HCT116 (cell line): ENCODE measurements around the gene RPL38. TPM values are rescaled to one million over a fixed set of nuclear protein-coding genes. Genes with fewer than 3 reads are reported as not detected.

ENCODE experiments used
- ATAC-seq: fragments of 200-7000 bp; cut with Tn5 transposase; 2 replicates; pipeline ENCODE4 v1.9.1; 2020; ENCODE audit warnings: mild to moderate bottlenecking, moderate library complexity
- BruUV-seq: library from RNA; stranded (reverse); fragments of 400-500 nt; replicated peaks from 2 replicates; lab custom pipeline; 2021; lab: Mats Ljungman, UMichigan
- CTCF ChIA-PET: fragments of 300-600 bp; sonication (Branson Sonifier 250); formaldehyde crosslinking; loops from one replicate; lab custom pipeline; 2021; ENCODE audit warnings: antibody characterized with exemption; lab: Charles Lee
- POLR2A ChIA-PET: fragments of 300-600, 350-600 bp; sonication (Branson Sonifier 250); formaldehyde crosslinking; loops from one replicate; lab custom pipeline; 2021; ENCODE audit warnings: antibody characterized with exemption; lab: Charles Lee
- RAD21 ChIA-PET, 2 experiments: fragments of 300-600 bp; sonication (Branson Sonifier 250); formaldehyde crosslinking; loops; one replicate each; lab custom pipeline; 2023; ENCODE audit warnings: low total read pairs in 2 of 2; ENCODE audit not compliant: uncharacterized antibody in 2 of 2, unreplicated experiment in 2 of 2, low non-redundant PET in 1 of 2; lab: Charles Lee
- DNase-seq: peaks from one replicate; pipeline ENCODE4 v3.0.0-alpha.2; 2010; ENCODE audit warnings: low read depth, low spot score
- H2AFZ ChIP-seq: fragments of 200-600 bp; shearing (Covaris generic), sonication (generic); 2 replicates; pipeline ENCODE4 v1.6.1; 2017; ENCODE audit warnings: low read depth, mixed run types, mixed read lengths, antibody characterized with exemption, low read length; ENCODE audit not compliant: poor library complexity, severe bottlenecking
- H3K27ac ChIP-seq: 2 replicates; pipeline ENCODE4 v1.5.1; 2012; ENCODE audit warnings: low read depth, low read length
- H3K27me3 ChIP-seq: fragments of 200-600 bp; sonication (generic); 2 replicates; pipeline ENCODE4 v1.6.1; 2016; ENCODE audit warnings: mixed run types, low read length, mixed read lengths; ENCODE audit not compliant: insufficient read depth
- H3K36me3 ChIP-seq, 2 experiments: fragments of 200-500 bp in 1 of 2; fragments of 200-600 bp in 1 of 2; sonication (Bioruptor generic) in 1 of 2; sonication (generic) in 1 of 2; 2 replicates each; pipeline versions ENCODE4 v1.5.1 to v1.6.1; 2014 to 2016; ENCODE audit warnings: low read length in 2 of 2, inconsistent platforms in 1 of 2, mixed read lengths in 1 of 2, mixed run types in 1 of 2; ENCODE audit not compliant: insufficient read depth in 2 of 2, control insufficient read depth in 1 of 2
- H3K4me1 ChIP-seq, 2 experiments: fragments of 200-600 bp in 1 of 2; sonication (generic) in 1 of 2; 2 replicates each; pipeline versions ENCODE4 v1.5.1 to v1.6.1; 2012 to 2017; ENCODE audit warnings: low read length in 2 of 2, inconsistent platforms in 1 of 2, mild to moderate bottlenecking in 1 of 2, mixed read lengths in 1 of 2, mixed run types in 1 of 2, moderate library complexity in 1 of 2; ENCODE audit not compliant: insufficient read depth in 2 of 2, control insufficient read depth in 1 of 2
- H3K4me2 ChIP-seq: fragments of 200-600 bp; sonication (generic); 2 replicates; pipeline ENCODE4 v1.6.1; 2017; ENCODE audit warnings: mixed run types, low read length, mixed read lengths
- H3K4me3 ChIP-seq, 2 experiments: fragments of 200-600 bp in 1 of 2; sonication (generic) in 1 of 2; replicated peaks in 1 of 2; 2 replicates each; pipeline ENCODE4 v1.5.1; 2011 to 2016; ENCODE audit warnings: low read length in 2 of 2, control low read depth in 1 of 2, low read depth in 1 of 2, mild to moderate bottlenecking in 1 of 2, mixed read lengths in 1 of 2, mixed run types in 1 of 2
- H3K79me2 ChIP-seq: fragments of 200-600 bp; sonication (generic); 2 replicates; pipeline ENCODE4 v1.6.1; 2017; ENCODE audit warnings: mild to moderate bottlenecking, mixed run types, low read length, moderate library complexity, mixed read lengths; ENCODE audit not compliant: insufficient read depth
- H3K9ac ChIP-seq: fragments of 200-600 bp; sonication (generic); 2 replicates; pipeline ENCODE4 v1.6.1; 2016; ENCODE audit warnings: low read length, mixed read lengths
- H3K9me2 ChIP-seq: fragments of 200-600 bp; sonication (generic), shearing (Covaris generic); 2 replicates; pipeline ENCODE4 v1.6.1; 2017; ENCODE audit warnings: mixed run types, mild to moderate bottlenecking, moderate library complexity; ENCODE audit not compliant: insufficient read depth
- H3K9me3 ChIP-seq, 2 experiments: fragments of 200-500 bp in 1 of 2; fragments of 200-600 bp in 1 of 2; sonication (Bioruptor generic) in 1 of 2; sonication (generic) in 1 of 2; 2 replicates each; pipeline ENCODE4 v1.6.1; 2014 to 2017; ENCODE audit warnings: low read length in 2 of 2, mixed read lengths in 2 of 2, inconsistent platforms in 1 of 2, low read depth in 1 of 2, mild to moderate bottlenecking in 1 of 2, mixed run types in 1 of 2, moderate library complexity in 1 of 2; ENCODE audit not compliant: control insufficient read depth in 1 of 2, insufficient read depth in 1 of 2
- H4K20me1 ChIP-seq: fragments of 200-600 bp; sonication (generic), shearing (Covaris generic); 2 replicates; pipeline ENCODE4 v1.6.1; 2017; ENCODE audit warnings: mixed run types, mild to moderate bottlenecking, moderate library complexity; ENCODE audit not compliant: insufficient read depth
- CEBPB ChIP-seq: IDR thresholded peaks from 2 replicates; pipeline ENCODE4 v1.6.1; 2012; ENCODE audit warnings: low read depth
- CTCF ChIP-seq, 3 experiments: fragments of 200-600 bp in 1 of 3; sonication (generic) in 1 of 3; IDR thresholded peaks in 2 of 3; conservative IDR thresholded peaks in 1 of 3; 2 replicates each; pipeline ENCODE4 v1.5.1; 2012 to 2017; ENCODE audit warnings: low read depth in 2 of 3, low read length in 2 of 3, antibody characterized with exemption in 1 of 3, borderline replicate concordance in 1 of 3, control low read depth in 1 of 3, mild to moderate bottlenecking in 1 of 3, mixed read lengths in 1 of 3, mixed run types in 1 of 3, moderate library complexity in 1 of 3; ENCODE audit not compliant: insufficient read depth in 1 of 3
- ELF1 ChIP-seq: IDR thresholded peaks from 2 replicates; pipeline ENCODE4 v1.6.1; 2012; ENCODE audit warnings: low read depth, borderline replicate concordance
- EZH2 ChIP-seq: fragments of 200-600 bp; sonication (generic); IDR thresholded peaks from 2 replicates; pipeline ENCODE4 v1.6.1; 2017; ENCODE audit warnings: antibody characterized with exemption, mixed run types
- MAX ChIP-seq: IDR thresholded peaks from 2 replicates; pipeline ENCODE4 v1.6.1; 2012
- POLR2A ChIP-seq: IDR thresholded peaks from 2 replicates; pipeline ENCODE4 v1.7.0; 2011; ENCODE audit warnings: borderline replicate concordance; ENCODE audit not compliant: insufficient read depth, insufficient read length; ENCODE audit errors: extremely low read depth
- RAD21 ChIP-seq: IDR thresholded peaks from 2 replicates; pipeline ENCODE4 v1.6.1; 2012; ENCODE audit warnings: low read depth, mild to moderate bottlenecking
- SRF ChIP-seq: IDR thresholded peaks from 2 replicates; pipeline ENCODE4 v1.6.1; 2012; ENCODE audit warnings: low read depth
- ZBTB33 ChIP-seq: IDR thresholded peaks from 2 replicates; pipeline ENCODE4 v1.6.1; 2011; ENCODE audit warnings: mild to moderate bottlenecking, low read length, moderate library complexity; ENCODE audit not compliant: insufficient replicate concordance; ENCODE audit errors: extremely low read depth
- ZFX ChIP-seq: fragments of 450-650 bp; IDR thresholded peaks from 2 replicates; pipeline ENCODE4 v1.6.1; 2017
- intact Hi-C: fragments of 100-400 bp; cut with micrococcal nuclease; formaldehyde crosslinking; loops from 2 replicates; pipeline ENCODE4 v1.10.0; 2022
- total RNA-seq: library from RNA; stranded (reverse); gene quantifications from one replicate; pipeline ENCODE4 v1.2.1, GENCODE V29; 2021; ENCODE audit not compliant: unreplicated experiment

Gene RPL38
- total RNA-seq, 1 experiment from 2014 or later = 1,628 TPM

GRCh38 chr17:74203439-74204240 lies at the start of gene RPL38 (continued):
- TF ChIP-seq ZBTB33 (peak; percentile 92), ELF1 (no peak; the same call in 1 of the 2 replicates), POLR2A (peak; percentile 98), ZFX (peak; percentile 57; the same call in 1 of the 2 replicates), MAX (peak; percentile 96), EZH2 (no peak), SRF (no peak; the same call in 1 of the 2 replicates)

GRCh38 chr17:74153821-74154430 lies 49.6 kb upstream of the RPL38 start:
- RAD21 ChIA-PET = no interaction called here
- Histone ChIP-seq H3K4me2 (no peak overlapping the region), H3K4me1 (peaks cover 10 to 19% of the 10 kb centered on the region in 2 experiments), H3K4me3 (no peak overlapping the region), H3K9me3 (no peaks in the 10 kb centered on the region), H3K27me3 (peaks cover 3% of the 10 kb centered on the region; the same call in 1 of the 2 replicates), H3K9me2 (no peaks in the 10 kb centered on the region), H2AFZ (no peak overlapping the region), H3K9ac (no peak overlapping the region), H4K20me1 (no peaks in the 10 kb centered on the region), H3K36me3 (no peaks in the 10 kb centered on the region), H3K27ac (no peak overlapping the region), H3K79me2 (no peaks in the 10 kb centered on the region)
- ATAC-seq = peak; percentile 56; the same call in 1 of the 2 replicates
- DNase-seq = no peak
- POLR2A ChIA-PET = no interaction called here
- BruUV-seq = no TSS peak
- CTCF ChIA-PET = interaction anchor here (1.0 kb wide), 1 partner anchor 23 kb away, joined by 3 read pairs; no protein-coding TSS in a partner anchor
- intact Hi-C loops = no loop called here
- peak in 2 of 3 experiments; percentile 22 to 32; a peak in 3 of 6 replicates for TF ChIP-seq CTCF (IDR thresholded peaks at IDR 0.05 in 2 of 3, conservative IDR thresholded peaks at IDR 0.05 in 1 of 3; ENCODE audit: borderline replicate concordance in 1 of 3, insufficient read depth in 1 of 3, low read depth in 2 of 3, low read length in 2 of 3)
- no peak for TF ChIP-seq CEBPB
- no peak for TF ChIP-seq ZFX
- no peak for TF ChIP-seq RAD21
